Stimulated activated CD8-positive, alpha-beta memory T cell treated with anti-CD3 and anti-CD28 coated beads, Interleukin-12 subunit alpha, Interleukin-12 subunit beta, amount 100 ng/mL, for 1 hour (primary cell): ENCODE results near the gene ATG16L1.
"Not testable (repeated sequence)": the region's sequence is repeated elsewhere in the genome, so short reads cannot be mapped to it uniquely, and the experiment has no call there.

ENCODE experiments used
- DNase-seq: peaks from one replicate; pipeline ENCODE4 v3.0.0-alpha.2; 2020; ENCODE audit warnings: low read depth

ATG16L1 gene

DNA sequence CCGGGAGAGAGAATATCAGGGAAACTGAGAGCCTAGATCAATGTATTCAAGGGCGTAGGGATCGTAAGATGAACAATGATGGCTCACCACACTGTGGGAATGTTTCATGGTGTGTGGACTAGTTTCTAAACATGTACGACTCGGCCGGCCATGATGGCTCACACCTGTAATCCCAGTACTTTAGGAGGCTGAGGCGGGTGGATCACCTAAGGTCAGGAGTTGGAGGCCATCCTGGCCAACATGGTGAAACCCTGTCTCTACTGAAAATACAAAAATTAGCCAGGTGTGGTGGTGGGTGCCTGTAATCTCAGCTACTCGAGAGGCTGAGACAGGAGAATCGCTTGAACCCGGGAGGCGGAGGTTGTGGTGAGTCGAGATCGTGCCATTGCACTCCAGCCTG is 84.6 kb downstream of the ATG16L1 start:
- not testable (repeated sequence) for DNase-seq

DNA sequence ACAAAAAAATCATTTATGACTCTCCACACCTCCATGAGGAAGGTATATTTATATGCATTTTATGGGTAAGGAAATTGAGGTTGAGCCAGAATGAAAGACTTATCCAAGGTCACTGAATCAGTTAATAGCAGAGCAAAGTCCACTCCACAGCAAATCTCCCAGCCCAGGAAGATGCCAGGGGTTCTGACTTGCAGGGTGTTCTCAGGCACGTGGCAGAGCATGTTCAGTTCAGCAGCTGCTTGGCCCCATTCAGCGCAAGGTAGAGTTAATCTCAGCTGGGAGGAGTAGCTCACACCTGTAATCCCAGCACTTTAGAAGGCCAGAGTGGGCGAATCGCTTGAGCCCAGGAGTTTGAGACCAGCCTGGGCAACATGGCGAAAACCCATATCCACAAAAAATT is 85.1 kb downstream of the ATG16L1 start:
- no peak for DNase-seq

DNA sequence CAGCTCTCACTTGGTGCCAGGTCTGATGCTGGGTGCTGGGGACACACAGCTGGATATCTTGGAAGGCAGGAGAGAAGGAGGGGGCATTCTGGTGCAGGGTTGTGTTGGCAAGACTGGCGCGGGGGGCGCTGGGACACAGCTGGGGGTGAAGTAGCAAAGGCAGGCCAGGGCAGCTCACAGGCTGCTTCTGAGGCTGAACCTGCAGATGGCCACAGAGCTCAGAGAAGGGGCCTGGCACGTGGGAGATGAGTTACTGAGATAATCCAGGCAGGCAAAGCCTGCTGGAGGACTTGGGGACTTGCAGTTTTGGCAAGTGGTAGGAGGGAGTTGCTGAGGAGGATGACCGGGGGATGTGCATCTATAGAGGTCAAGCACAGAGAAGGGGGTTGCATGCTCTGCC is 86.6 kb downstream of the ATG16L1 start:
- DNase-seq, result no peak

DNA sequence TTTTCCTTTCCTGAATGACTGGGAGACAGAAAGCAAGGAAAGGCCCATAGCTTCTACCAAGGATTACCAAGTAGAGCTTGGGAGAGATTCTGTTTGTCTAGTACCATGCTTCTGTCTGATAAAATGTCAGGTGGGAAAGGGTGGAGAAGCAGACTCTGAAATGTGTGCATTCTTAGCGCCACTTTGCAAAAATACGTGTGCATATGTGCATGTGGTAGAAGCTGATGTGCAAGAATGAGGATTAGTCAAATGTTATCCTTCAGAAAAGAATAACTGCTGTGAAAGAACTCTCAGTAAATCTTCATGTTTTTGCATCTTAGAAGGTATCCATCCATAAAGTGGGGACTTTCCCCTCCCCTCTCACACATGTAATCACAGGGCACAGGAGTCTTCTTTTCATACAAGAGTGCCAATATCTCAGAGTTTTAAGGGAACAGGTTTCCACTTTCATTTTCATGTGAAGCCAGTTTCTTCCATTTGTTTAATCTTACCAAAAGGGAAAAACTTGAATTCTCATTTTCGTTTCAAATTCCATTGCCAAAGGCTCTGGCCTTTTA is 87.4 kb downstream of the ATG16L1 start:
- DNase-seq, result no peak

DNA sequence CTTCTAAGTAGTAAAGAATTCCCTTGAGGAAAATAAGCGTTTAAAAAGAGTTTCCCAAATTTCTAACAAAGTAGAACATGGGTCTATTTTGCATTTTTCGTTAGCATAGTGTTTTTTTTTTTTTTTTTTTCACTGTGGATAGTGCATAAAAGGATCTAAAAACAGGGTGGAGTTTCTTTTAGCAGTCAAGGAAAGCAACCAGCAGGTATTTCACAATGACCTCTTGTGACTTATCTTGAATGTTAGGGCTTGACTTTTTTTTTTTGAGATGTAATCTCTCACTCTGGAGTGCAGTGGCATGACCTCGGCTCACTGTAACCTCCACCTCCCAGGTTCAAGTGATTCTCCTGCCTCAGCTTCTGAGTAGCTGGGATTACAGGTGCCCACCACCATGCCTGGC is 88.0 kb downstream of the ATG16L1 start:
- DNase-seq, result no peak

DNA sequence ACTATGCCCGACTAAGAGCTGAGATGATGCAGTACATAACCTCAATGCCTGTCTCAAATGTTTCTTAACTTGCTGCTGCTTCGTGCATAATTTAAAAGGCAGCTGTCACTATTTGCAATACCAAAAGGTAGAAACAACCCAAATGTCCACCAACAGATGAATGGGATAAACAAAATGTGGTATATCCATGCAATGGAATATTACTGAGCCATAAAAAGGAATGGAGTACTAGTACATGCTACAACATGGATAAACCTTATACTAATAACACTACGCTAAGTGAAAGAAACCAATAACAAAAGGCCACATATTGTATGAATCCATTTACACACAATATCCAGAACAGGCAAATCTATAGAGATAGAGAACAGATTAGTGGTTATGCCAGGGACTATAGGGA is 89.8 kb downstream of the ATG16L1 start:
- no peak for DNase-seq

DNA sequence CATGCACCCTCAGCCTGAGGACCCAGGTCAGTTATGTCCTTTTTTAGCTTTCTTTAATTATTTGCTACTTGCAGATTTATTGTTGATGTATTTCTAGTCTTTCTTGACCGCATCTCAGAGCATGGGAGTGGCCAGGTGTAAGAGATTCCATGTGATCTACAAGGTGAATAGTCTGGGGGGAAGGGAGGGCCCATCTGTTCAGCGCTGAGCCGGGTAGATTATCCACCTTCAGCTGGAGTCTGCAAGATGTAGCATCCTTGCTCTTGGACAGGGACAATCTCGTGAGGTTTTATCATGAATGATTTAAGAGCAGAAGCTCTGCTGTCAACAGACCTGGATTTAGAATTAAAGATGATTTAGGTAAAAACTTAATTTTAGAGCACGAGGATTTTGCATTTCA is 90.8 kb downstream of the ATG16L1 start:
- no peak for DNase-seq

DNA sequence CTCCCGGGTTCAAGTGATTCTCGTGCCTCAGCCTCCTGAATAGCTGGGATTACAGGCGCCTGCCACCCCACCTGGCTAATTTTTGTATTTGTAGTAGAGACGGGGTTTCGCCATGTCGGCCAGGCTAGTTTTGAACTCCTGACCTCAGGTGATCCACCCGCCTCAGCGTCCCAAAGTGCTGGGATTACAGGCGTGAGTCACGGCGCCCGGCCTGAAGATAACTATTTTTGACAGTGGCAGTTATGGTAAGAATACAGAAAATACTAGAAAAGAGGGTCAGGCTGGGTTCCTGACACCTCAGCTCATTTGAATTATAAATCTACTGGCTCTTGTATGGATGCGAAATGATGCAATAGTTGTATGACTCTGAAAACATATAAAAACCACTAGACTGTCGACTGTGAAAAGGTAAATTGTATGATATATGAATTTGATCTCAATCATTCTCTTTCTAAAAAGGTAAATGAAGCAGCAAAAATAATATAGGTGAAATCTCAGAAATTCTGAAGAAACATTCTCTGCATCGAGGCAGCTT is 91.8 kb downstream of the ATG16L1 start:
- no peak for DNase-seq
